ENCODE results near the gene TBC1D10B.

DNA sequence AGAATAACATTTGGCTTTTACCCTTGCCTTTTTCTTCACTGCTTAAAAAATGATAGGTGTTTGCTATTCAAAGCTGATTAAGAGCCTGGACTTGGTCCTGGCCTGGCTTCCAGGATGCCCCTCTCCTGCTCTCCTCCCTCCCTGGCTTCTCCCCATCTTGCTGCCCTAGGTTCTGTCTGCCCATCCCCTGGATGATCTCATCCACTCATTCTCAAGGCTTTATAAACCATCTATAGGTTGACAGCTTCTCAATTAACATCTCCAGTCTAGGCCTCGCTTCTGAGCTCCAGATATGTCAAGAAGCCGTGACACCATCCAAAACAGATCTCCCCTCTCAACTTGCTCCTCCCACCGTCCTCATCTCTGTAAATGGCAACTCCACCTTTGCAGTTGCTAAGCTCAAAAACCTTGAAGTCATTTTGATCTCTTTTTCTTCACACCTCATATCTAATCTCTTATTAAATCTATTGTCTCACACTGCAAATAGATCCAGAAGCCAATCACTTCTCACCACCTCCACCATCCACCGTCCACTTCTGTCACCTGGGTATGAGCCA lies 45.8 kb upstream of the TBC1D10B start:
- TF ChIP-seq, protein P1, sequence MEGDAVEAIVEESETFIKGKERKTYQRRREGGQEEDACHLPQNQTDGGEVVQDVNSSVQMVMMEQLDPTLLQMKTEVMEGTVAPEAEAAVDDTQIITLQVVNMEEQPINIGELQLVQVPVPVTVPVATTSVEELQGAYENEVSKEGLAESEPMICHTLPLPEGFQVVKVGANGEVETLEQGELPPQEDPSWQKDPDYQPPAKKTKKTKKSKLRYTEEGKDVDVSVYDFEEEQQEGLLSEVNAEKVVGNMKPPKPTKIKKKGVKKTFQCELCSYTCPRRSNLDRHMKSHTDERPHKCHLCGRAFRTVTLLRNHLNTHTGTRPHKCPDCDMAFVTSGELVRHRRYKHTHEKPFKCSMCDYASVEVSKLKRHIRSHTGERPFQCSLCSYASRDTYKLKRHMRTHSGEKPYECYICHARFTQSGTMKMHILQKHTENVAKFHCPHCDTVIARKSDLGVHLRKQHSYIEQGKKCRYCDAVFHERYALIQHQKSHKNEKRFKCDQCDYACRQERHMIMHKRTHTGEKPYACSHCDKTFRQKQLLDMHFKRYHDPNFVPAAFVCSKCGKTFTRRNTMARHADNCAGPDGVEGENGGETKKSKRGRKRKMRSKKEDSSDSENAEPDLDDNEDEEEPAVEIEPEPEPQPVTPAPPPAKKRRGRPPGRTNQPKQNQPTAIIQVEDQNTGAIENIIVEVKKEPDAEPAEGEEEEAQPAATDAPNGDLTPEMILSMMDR (IDR thresholded peaks at IDR 0.05; ENCODE audit: low read depth, low read length), result no peak
- no peak for TF ChIP-seq EZH2phosphoT487 (IDR thresholded peaks at IDR 0.05; ENCODE audit: low read depth)

All from OCI-LY3 (cell line).